GM21390 (cell line): ENCODE measurements around the gene TRMT11.
"Not testable (repeated sequence)": the region's sequence is repeated elsewhere in the genome, so short reads cannot be mapped to it uniquely, and the experiment has no call there.

Experiments
- ATAC-seq: cut with Tn5 transposase; IDR thresholded peaks from one replicate; pipeline ENCODE4 v1.9.1; 2021; ENCODE audit not compliant: unreplicated experiment

The TRMT11 gene

GRCh38 chr6:125991653-125992052, 5.3 kb downstream of the TRMT11 start:
- ATAC-seq, result no peak

GRCh38 chr6:125994670-125995488, 8.5 kb downstream of the TRMT11 start:
- ATAC-seq, result no peak

GRCh38 chr6:125995972-125996580, 9.7 kb downstream of the TRMT11 start:
- peak; percentile 94 for ATAC-seq

GRCh38 chr6:126002755-126003679, 16.7 kb downstream of the TRMT11 start:
- ATAC-seq, result no peak

GRCh38 chr6:126007800-126008199, 21.5 kb downstream of the TRMT11 start:
- ATAC-seq, result no peak

- ATAC-seq, result no peak
Observed at GRCh38 chr6:126010040-126010439, 23.7 kb downstream of the TRMT11 start.

- ATAC-seq, result no peak
Observed at GRCh38 chr6:126015863-126016262, 29.5 kb downstream of the TRMT11 start.

- ATAC-seq, result no peak
Observed at GRCh38 chr6:126016591-126016990, 30.3 kb downstream of the TRMT11 start.

GRCh38 chr6:126017668-126018067, 31.3 kb downstream of the TRMT11 start:
- no peak for ATAC-seq

- ATAC-seq, result no peak
Observed at GRCh38 chr6:126020305-126021050, 34.1 kb downstream of the TRMT11 start.

- ATAC-seq, result not testable (repeated sequence)
Observed at GRCh38 chr6:126023474-126023873, 37.1 kb downstream of the TRMT11 start.

GRCh38 chr6:126026001-126026400, 39.7 kb downstream of the TRMT11 start:
- no peak for ATAC-seq

- no peak for ATAC-seq
Observed at GRCh38 chr6:126027601-126028000, 41.3 kb downstream of the TRMT11 start.

GRCh38 chr6:126030045-126030444, 43.7 kb downstream of the TRMT11 start:
- no peak for ATAC-seq

- ATAC-seq, result peak; percentile 76
Observed at GRCh38 chr6:126033696-126034095, 47.4 kb downstream of the TRMT11 start.

GRCh38 chr6:126034656-126035055, 48.3 kb downstream of the TRMT11 start:
- no peak for ATAC-seq

GRCh38 chr6:126035764-126036163, 49.4 kb downstream of the TRMT11 start:
- ATAC-seq, result no peak

GRCh38 chr6:126038234-126038633, 51.9 kb downstream of the TRMT11 start:
- ATAC-seq, result no peak

GRCh38 chr6:126039284-126039683, 52.9 kb downstream of the TRMT11 start:
- ATAC-seq, result no peak

GRCh38 chr6:126040394-126040793, 54.1 kb downstream of the TRMT11 start:
- no peak for ATAC-seq

- no peak for ATAC-seq
Observed at GRCh38 chr6:126040826-126041225, 54.5 kb downstream of the TRMT11 start.
